ENCODE data around the gene S1PR3. TPM values are rescaled to one million over a fixed set of nuclear protein-coding genes. Genes with fewer than 3 reads are reported as not detected.

S1PR3 gene
- total and polyA plus RNA-seq, 4 donors = 1.4 to 4.5 (median 2.9) TPM

DNA sequence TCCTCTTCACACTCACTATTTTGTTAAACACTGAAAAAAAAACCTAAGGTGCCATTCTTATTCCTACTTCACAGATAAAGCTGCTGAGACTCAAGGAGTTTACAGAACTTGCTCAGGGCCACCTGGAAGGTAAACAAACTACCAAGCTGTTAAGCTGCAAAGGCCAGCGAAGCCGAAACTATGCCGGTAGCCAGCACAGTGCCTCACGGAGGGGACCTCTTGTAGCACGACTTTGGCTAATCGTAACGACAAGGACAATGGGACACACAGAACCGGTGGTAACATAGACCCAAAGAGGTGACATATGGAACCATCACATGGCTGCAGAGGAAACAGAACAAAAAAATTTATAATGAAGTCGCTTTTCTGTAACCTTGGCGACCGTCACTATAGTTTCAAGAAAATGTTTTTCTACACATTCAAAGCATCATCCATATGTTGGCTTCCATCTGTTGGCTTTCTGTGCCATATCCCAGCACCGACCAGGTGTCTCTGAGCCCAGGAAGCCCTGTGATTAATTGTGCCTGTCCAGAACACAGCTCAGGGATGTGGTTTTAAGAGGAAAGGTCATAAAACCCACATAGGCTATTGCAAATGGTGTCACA lies 60.3 kb downstream of the S1PR3 start:
- DNase-seq (ENCODE audit: low spot score) = no peak
- 92% methylated on average over 12 of the region's 12 CpGs for WGBS

More for the DNA sequence above, 60.3 kb downstream of the S1PR3 start:
- no peak overlapping the region for H3K9ac ChIP-seq (ENCODE audit: low read depth in 1 of 2, low read length in 2 of 2)
- H3K4me1 ChIP-seq (ENCODE audit: control insufficient read depth in 4 of 4, insufficient read depth in 4 of 4, low read length in 3 of 4) = no peaks in the 10 kb centered on the region
- no peaks in the 10 kb centered on the region for H3K9me3 ChIP-seq (ENCODE audit: control insufficient read depth in 4 of 4, low read length in 3 of 4)
- H3K36me3 ChIP-seq (ENCODE audit: control insufficient read depth in 4 of 4, insufficient read depth in 3 of 4, low read depth in 1 of 4, low read length in 3 of 4) = no peaks in the 10 kb centered on the region
- no peak overlapping the region for H3K27ac ChIP-seq (ENCODE audit: low read depth in 1 of 2, low read length in 2 of 2)
- TF ChIP-seq, protein P1, sequence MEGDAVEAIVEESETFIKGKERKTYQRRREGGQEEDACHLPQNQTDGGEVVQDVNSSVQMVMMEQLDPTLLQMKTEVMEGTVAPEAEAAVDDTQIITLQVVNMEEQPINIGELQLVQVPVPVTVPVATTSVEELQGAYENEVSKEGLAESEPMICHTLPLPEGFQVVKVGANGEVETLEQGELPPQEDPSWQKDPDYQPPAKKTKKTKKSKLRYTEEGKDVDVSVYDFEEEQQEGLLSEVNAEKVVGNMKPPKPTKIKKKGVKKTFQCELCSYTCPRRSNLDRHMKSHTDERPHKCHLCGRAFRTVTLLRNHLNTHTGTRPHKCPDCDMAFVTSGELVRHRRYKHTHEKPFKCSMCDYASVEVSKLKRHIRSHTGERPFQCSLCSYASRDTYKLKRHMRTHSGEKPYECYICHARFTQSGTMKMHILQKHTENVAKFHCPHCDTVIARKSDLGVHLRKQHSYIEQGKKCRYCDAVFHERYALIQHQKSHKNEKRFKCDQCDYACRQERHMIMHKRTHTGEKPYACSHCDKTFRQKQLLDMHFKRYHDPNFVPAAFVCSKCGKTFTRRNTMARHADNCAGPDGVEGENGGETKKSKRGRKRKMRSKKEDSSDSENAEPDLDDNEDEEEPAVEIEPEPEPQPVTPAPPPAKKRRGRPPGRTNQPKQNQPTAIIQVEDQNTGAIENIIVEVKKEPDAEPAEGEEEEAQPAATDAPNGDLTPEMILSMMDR (IDR thresholded peaks at IDR 0.05; ENCODE audit: low read depth, low read length, missing input control) = no peak
- TF ChIP-seq GABPA (IDR thresholded peaks at IDR 0.05 in 1 of 2, conservative IDR thresholded peaks at IDR 0.05 in 1 of 2) = no peak
- no peak for TF ChIP-seq JUND (IDR thresholded peaks at IDR 0.05)
- no peak for TF ChIP-seq TAF1 (conservative IDR thresholded peaks at IDR 0.05)
- TF ChIP-seq, protein P2, sequence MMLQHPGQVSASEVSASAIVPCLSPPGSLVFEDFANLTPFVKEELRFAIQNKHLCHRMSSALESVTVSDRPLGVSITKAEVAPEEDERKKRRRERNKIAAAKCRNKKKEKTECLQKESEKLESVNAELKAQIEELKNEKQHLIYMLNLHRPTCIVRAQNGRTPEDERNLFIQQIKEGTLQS (IDR thresholded peaks at IDR 0.05) = no peak
- no peak for TF ChIP-seq FOXA2 (IDR thresholded peaks at IDR 0.05)
- no peak for TF ChIP-seq NR2F2 (IDR thresholded peaks at IDR 0.05)
- TF ChIP-seq SP1 (IDR thresholded peaks at IDR 0.05) = no peak
- no peak for TF ChIP-seq RAD21 (IDR thresholded peaks at IDR 0.05)
- TF ChIP-seq, protein P3, sequence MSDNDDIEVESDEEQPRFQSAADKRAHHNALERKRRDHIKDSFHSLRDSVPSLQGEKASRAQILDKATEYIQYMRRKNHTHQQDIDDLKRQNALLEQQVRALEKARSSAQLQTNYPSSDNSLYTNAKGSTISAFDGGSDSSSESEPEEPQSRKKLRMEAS (IDR thresholded peaks at IDR 0.05) = no peak
- no peak for TF ChIP-seq HNF4G (IDR thresholded peaks at IDR 0.05)
- no peak for TF ChIP-seq RXRA (IDR thresholded peaks at IDR 0.05)
- no peak for TF ChIP-seq YY1 (IDR thresholded peaks at IDR 0.05)
- TF ChIP-seq EGR1 (IDR thresholded peaks at IDR 0.05; ENCODE audit: low read depth in 2 of 2) = no peak
- TF ChIP-seq, protein P4, sequence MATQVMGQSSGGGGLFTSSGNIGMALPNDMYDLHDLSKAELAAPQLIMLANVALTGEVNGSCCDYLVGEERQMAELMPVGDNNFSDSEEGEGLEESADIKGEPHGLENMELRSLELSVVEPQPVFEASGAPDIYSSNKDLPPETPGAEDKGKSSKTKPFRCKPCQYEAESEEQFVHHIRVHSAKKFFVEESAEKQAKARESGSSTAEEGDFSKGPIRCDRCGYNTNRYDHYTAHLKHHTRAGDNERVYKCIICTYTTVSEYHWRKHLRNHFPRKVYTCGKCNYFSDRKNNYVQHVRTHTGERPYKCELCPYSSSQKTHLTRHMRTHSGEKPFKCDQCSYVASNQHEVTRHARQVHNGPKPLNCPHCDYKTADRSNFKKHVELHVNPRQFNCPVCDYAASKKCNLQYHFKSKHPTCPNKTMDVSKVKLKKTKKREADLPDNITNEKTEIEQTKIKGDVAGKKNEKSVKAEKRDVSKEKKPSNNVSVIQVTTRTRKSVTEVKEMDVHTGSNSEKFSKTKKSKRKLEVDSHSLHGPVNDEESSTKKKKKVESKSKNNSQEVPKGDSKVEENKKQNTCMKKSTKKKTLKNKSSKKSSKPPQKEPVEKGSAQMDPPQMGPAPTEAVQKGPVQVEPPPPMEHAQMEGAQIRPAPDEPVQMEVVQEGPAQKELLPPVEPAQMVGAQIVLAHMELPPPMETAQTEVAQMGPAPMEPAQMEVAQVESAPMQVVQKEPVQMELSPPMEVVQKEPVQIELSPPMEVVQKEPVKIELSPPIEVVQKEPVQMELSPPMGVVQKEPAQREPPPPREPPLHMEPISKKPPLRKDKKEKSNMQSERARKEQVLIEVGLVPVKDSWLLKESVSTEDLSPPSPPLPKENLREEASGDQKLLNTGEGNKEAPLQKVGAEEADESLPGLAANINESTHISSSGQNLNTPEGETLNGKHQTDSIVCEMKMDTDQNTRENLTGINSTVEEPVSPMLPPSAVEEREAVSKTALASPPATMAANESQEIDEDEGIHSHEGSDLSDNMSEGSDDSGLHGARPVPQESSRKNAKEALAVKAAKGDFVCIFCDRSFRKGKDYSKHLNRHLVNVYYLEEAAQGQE (IDR thresholded peaks at IDR 0.05) = no peak
- TF ChIP-seq FOXA1 (IDR thresholded peaks at IDR 0.05) = no peak
- TF ChIP-seq, protein P5, sequence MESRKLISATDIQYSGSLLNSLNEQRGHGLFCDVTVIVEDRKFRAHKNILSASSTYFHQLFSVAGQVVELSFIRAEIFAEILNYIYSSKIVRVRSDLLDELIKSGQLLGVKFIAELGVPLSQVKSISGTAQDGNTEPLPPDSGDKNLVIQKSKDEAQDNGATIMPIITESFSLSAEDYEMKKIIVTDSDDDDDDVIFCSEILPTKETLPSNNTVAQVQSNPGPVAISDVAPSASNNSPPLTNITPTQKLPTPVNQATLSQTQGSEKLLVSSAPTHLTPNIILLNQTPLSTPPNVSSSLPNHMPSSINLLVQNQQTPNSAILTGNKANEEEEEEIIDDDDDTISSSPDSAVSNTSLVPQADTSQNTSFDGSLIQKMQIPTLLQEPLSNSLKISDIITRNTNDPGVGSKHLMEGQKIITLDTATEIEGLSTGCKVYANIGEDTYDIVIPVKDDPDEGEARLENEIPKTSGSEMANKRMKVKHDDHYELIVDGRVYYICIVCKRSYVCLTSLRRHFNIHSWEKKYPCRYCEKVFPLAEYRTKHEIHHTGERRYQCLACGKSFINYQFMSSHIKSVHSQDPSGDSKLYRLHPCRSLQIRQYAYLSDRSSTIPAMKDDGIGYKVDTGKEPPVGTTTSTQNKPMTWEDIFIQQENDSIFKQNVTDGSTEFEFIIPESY (IDR thresholded peaks at IDR 0.05) = no peak
- TF ChIP-seq HNF4A (conservative IDR thresholded peaks at IDR 0.05) = no peak
- no peak overlapping the region for H3K4me3 ChIP-seq (ENCODE audit: low read depth in 1 of 3, low read length in 3 of 3)
- H3K27me3 ChIP-seq (ENCODE audit: control insufficient read depth in 4 of 4, insufficient read depth in 4 of 4, low read length in 3 of 4) = no peaks in the 10 kb centered on the region
